ENCODE data around the gene GNG14. TPM values are rescaled to one million over a fixed set of nuclear protein-coding genes. Genes with fewer than 3 reads are reported as not detected.
A peak's percentile ranks its signal among the peaks of the same experiment; 100 is the strongest.

The GNG14 gene
- total RNA-seq, 1 donor from 2014 or later, result not detected

DNA sequence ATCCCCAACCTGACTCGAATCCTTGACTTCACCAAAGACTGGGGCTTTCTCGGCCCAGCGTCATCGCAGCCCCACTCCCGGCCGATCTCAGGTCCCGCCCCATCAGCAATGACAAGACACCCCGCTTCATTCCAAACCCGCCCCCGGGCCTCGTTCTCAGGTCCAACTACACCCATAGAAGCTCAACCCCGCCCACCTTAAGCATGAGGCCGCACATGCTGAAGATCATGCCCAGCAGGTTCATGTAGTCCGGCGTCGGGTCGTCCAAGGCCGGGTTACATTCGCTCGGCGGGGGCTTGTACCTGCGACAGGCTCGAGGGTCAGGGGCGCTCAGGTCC, 18.9 kb upstream of the GNG14 start:
- DNase-seq (ENCODE audit: low read depth), result peak; percentile 51
- Histone ChIP-seq H3K4me3 (ENCODE audit: low read depth, low read length) (peak overlapping the region; percentile 86), H3K27me3 (ENCODE audit: control insufficient read depth, insufficient read depth, low read length) (no peaks in the 10 kb centered on the region), H3K36me3 (ENCODE audit: control insufficient read depth, insufficient read depth, low read length) (peaks cover 9% of the 10 kb centered on the region)
- FAIRE-seq, result no peak
- TF ChIP-seq, protein P1, sequence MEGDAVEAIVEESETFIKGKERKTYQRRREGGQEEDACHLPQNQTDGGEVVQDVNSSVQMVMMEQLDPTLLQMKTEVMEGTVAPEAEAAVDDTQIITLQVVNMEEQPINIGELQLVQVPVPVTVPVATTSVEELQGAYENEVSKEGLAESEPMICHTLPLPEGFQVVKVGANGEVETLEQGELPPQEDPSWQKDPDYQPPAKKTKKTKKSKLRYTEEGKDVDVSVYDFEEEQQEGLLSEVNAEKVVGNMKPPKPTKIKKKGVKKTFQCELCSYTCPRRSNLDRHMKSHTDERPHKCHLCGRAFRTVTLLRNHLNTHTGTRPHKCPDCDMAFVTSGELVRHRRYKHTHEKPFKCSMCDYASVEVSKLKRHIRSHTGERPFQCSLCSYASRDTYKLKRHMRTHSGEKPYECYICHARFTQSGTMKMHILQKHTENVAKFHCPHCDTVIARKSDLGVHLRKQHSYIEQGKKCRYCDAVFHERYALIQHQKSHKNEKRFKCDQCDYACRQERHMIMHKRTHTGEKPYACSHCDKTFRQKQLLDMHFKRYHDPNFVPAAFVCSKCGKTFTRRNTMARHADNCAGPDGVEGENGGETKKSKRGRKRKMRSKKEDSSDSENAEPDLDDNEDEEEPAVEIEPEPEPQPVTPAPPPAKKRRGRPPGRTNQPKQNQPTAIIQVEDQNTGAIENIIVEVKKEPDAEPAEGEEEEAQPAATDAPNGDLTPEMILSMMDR (IDR thresholded peaks at IDR 0.05; ENCODE audit: insufficient read depth, low read length, severe bottlenecking), result no peak

DNA sequence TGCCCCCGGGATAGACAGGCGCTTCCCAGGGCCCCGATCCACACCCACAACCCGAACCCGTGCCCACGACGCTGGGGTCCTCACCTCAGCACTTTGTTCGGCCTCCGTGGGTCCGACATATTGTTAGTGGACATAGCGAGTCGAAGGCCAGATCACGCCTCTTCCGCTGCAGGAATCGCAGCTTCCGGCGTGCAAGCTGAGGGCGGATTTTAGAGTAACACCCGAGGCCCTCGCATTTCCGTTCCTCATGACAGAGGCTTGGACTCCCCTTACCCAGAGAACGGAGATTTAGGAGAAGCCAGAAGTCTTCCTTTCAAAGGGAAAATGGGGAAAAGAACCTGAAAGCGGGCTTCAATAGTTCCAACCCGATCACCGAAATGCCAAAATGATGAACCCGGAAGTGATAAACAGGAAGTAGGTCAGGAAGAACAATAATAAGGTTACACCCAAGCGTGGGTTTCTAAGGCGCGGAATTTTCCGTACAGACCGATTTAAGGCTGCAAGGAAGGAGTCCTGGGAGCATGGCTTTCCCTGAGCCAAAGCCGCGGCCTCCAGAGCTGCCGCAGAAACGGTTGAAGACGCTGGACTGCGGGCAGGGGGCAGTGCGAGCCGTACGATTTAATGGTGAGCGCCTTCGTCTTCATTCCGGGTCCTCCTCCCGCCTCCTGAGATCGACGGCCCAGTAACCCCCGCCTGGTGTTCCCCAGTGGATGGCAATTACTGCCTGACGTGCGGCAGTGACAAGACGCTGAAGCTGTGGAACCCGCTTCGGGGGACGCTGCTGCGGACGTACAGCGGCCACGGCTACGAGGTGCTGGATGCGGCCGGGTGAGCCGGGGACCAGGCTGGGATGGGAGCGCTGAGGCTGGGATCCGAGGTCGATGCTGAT, 18.3 kb upstream of the GNG14 start:
- TF ChIP-seq, protein P1 (IDR thresholded peaks at IDR 0.05; ENCODE audit: insufficient read depth, low read length, severe bottlenecking), result no peak
- peak overlapping the region; percentile 86 for H3K4me3 ChIP-seq (ENCODE audit: low read depth, low read length)
- no peaks in the 10 kb centered on the region for H3K27me3 ChIP-seq (ENCODE audit: control insufficient read depth, insufficient read depth, low read length)
- DNase-seq (ENCODE audit: low read depth) (peak; percentile 62), FAIRE-seq (no peak)
- peaks cover 13% of the 10 kb centered on the region for H3K36me3 ChIP-seq (ENCODE audit: control insufficient read depth, insufficient read depth, low read length)

GRCh38 chr19:12670159-12670928, 17.5 kb upstream of the GNG14 start:
- H3K36me3 ChIP-seq (ENCODE audit: control insufficient read depth, insufficient read depth, low read length), result peaks cover 11% of the 10 kb centered on the region
- TF ChIP-seq, protein P1 (IDR thresholded peaks at IDR 0.05; ENCODE audit: insufficient read depth, low read length, severe bottlenecking), result no peak
- FAIRE-seq (no peak), DNase-seq (ENCODE audit: low read depth) (no peak)
- peak overlapping the region; percentile 86 for H3K4me3 ChIP-seq (ENCODE audit: low read depth, low read length)
- H3K27me3 ChIP-seq (ENCODE audit: control insufficient read depth, insufficient read depth, low read length), result no peaks in the 10 kb centered on the region

DNA sequence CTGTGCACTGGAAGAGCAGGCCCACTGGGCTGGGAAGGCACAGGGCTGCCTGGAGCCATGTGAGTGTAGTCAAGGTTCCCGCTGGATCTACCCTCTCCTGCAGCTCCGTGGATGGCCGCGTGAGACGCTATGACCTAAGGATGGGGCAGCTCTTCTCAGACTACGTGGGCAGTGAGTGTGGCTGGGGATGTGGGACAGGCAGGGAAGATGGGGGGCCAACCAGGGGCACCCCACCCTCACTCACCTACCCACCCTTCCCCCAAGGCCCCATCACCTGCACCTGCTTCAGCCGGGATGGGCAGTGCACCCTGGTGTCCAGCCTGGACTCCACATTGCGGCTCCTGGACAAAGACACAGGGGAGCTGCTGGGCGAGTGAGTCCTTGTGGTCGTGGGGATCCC, 15.1 kb upstream of the GNG14 start:
- H3K27me3 ChIP-seq (ENCODE audit: control insufficient read depth, insufficient read depth, low read length), result no peaks in the 10 kb centered on the region
- no peak for FAIRE-seq
- no peak for DNase-seq (ENCODE audit: low read depth)
- TF ChIP-seq, protein P1 (IDR thresholded peaks at IDR 0.05; ENCODE audit: insufficient read depth, low read length, severe bottlenecking), result no peak
- H3K36me3 ChIP-seq (ENCODE audit: control insufficient read depth, insufficient read depth, low read length), result peaks cover 23% of the 10 kb centered on the region
- H3K4me3 ChIP-seq (ENCODE audit: low read depth, low read length), result no peak overlapping the region

DNA sequence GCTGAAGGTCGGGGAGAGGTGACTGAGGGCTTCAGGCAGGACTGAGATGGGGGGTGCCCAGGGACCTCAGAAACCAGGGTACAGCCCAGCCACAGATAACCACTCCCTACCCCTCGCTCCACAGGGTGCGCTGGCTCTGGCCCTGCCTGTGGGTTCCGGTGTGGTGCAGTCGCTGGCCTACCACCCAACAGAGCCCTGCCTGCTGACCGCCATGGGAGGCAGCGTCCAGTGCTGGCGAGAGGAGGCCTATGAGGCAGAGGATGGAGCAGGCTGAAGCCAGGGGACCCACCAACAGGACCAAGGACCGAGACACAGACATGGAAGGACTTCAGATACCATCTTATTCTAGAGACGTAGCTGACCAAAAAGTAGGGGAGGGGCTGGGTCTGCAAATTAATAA, 12.4 kb upstream of the GNG14 start:
- Histone ChIP-seq H3K36me3 (ENCODE audit: control insufficient read depth, insufficient read depth, low read length) (peaks cover 30% of the 10 kb centered on the region), H3K27me3 (ENCODE audit: control insufficient read depth, insufficient read depth, low read length) (no peaks in the 10 kb centered on the region), H3K4me3 (ENCODE audit: low read depth, low read length) (no peak overlapping the region)
- DNase-seq (ENCODE audit: low read depth), result no peak
- TF ChIP-seq, protein P1 (IDR thresholded peaks at IDR 0.05; ENCODE audit: insufficient read depth, low read length, severe bottlenecking), result no peak
- no peak for FAIRE-seq

All from bronchial epithelial cell (primary cell).